Ishikawa (cell line): ENCODE data around the gene RALGPS2.

Source experiments
- CEBPB ChIP-seq: IDR thresholded peaks from 2 replicates; pipeline ENCODE4 v1.6.1; 2012
- CREB1 ChIP-seq: IDR thresholded peaks from 2 replicates; pipeline ENCODE4 v1.6.1; 2012; ENCODE audit warnings: low read depth
- EGR1 ChIP-seq: IDR thresholded peaks from 2 replicates; pipeline ENCODE4 v1.6.1; 2012
- EP300 ChIP-seq: IDR thresholded peaks from 2 replicates; pipeline ENCODE4 v1.6.1; 2012; ENCODE audit warnings: borderline replicate concordance
- FOXM1 ChIP-seq: IDR thresholded peaks from 2 replicates; pipeline ENCODE4 v1.6.1; 2012; ENCODE audit warnings: low read depth, borderline replicate concordance
- MAX ChIP-seq: IDR thresholded peaks from 2 replicates; pipeline ENCODE4 v1.6.1; 2012
- NFIC ChIP-seq: IDR thresholded peaks from 2 replicates; pipeline ENCODE4 v1.6.1; 2012
- RAD21 ChIP-seq: IDR thresholded peaks from 2 replicates; pipeline ENCODE4 v1.6.1; 2012; ENCODE audit warnings: low read depth
- REST ChIP-seq: IDR thresholded peaks from 2 replicates; pipeline ENCODE4 v1.6.1; 2012; ENCODE audit warnings: low read depth, mild to moderate bottlenecking
- TAF1 ChIP-seq: IDR thresholded peaks from 2 replicates; pipeline ENCODE4 v1.6.1; 2012; ENCODE audit warnings: low read depth, mild to moderate bottlenecking
- TCF12 ChIP-seq: IDR thresholded peaks from 2 replicates; pipeline ENCODE4 v1.6.1; 2012; ENCODE audit warnings: low read depth
- TEAD4 ChIP-seq: IDR thresholded peaks from 2 replicates; pipeline ENCODE4 v1.6.1; 2012
- USF1 ChIP-seq: IDR thresholded peaks from 2 replicates; pipeline ENCODE4 v1.6.1; 2012
- YY1 ChIP-seq: IDR thresholded peaks from 2 replicates; pipeline ENCODE4 v1.6.1; 2012; ENCODE audit warnings: low read depth
- ZBTB7A ChIP-seq: IDR thresholded peaks from 2 replicates; pipeline ENCODE4 v1.6.1; 2012; ENCODE audit warnings: low read depth

RALGPS2 gene

GRCh38 chr1:178740491-178740890 lies 15.4 kb downstream of the RALGPS2 start:
- TF ChIP-seq RAD21: no peak
- TF ChIP-seq FOXM1: no peak
- no peak for TF ChIP-seq EP300
- TF ChIP-seq YY1: no peak
- no peak for TF ChIP-seq TCF12
- no peak for TF ChIP-seq MAX
- no peak for TF ChIP-seq EGR1
- no peak for TF ChIP-seq NFIC
- no peak for TF ChIP-seq CREB1
- TF ChIP-seq REST: no peak
- TF ChIP-seq TAF1: no peak
- no peak for TF ChIP-seq ZBTB7A
- TF ChIP-seq TEAD4: no peak
- no peak for TF ChIP-seq USF1
- no peak for TF ChIP-seq CEBPB

GRCh38 chr1:178740924-178741323 lies 15.9 kb downstream of the RALGPS2 start:
- TF ChIP-seq REST (no peak), CREB1 (no peak), MAX (no peak)

GRCh38 chr1:178743801-178744200 lies 18.8 kb downstream of the RALGPS2 start:
- no peak for TF ChIP-seq ZBTB7A
- no peak for TF ChIP-seq TEAD4
- no peak for TF ChIP-seq USF1
- TF ChIP-seq RAD21: no peak
- no peak for TF ChIP-seq NFIC
- TF ChIP-seq MAX: no peak
- TF ChIP-seq TCF12: no peak
- TF ChIP-seq FOXM1: no peak
- no peak for TF ChIP-seq EP300
- no peak for TF ChIP-seq TAF1

GRCh38 chr1:178745260-178745659 lies 20.2 kb downstream of the RALGPS2 start:
- no peak for TF ChIP-seq EP300
- TF ChIP-seq EGR1: no peak
- no peak for TF ChIP-seq MAX
- TF ChIP-seq USF1: no peak
- TF ChIP-seq TCF12: no peak

- TF ChIP-seq CREB1: no peak
- no peak for TF ChIP-seq EGR1
- no peak for TF ChIP-seq CEBPB
- TF ChIP-seq TAF1: no peak
- no peak for TF ChIP-seq FOXM1
- TF ChIP-seq MAX: no peak
Measured at GRCh38 chr1:178746345-178746744, 21.3 kb downstream of the RALGPS2 start.

- TF ChIP-seq CEBPB: no peak
- no peak for TF ChIP-seq EP300
- TF ChIP-seq RAD21: no peak
- no peak for TF ChIP-seq EGR1
- no peak for TF ChIP-seq TAF1
- no peak for TF ChIP-seq ZBTB7A
- TF ChIP-seq YY1: no peak
- no peak for TF ChIP-seq TEAD4
- TF ChIP-seq FOXM1: no peak
- no peak for TF ChIP-seq NFIC
- TF ChIP-seq CREB1: no peak
- no peak for TF ChIP-seq TCF12
- TF ChIP-seq MAX: no peak
- no peak for TF ChIP-seq REST
- no peak for TF ChIP-seq USF1
Measured at GRCh38 chr1:178749581-178750166, 24.6 kb downstream of the RALGPS2 start.
